H1 (cell line): ENCODE measurements around the gene SRSF9. TPM values are rescaled to one million over a fixed set of nuclear protein-coding genes. Genes with fewer than 3 reads are reported as not detected.

Source experiments
- CBX5 ChIP-seq: fragments of 300-800, 300-1000 bp; sonication (generic); IDR thresholded peaks from 2 replicates; pipeline ENCODE4 v1.7.1; 2016; ENCODE audit warnings: antibody characterized with exemption, low read length, low read depth
- CBX8 ChIP-seq: fragments of 300-800, 300-1000 bp; sonication (generic); IDR thresholded peaks from 2 replicates; pipeline ENCODE4 v1.7.1; 2016; ENCODE audit warnings: low read depth, low read length, borderline replicate concordance
- GABPA ChIP-seq: IDR thresholded peaks from 2 replicates; pipeline ENCODE4 v1.6.1; 2011; ENCODE audit warnings: mild to moderate bottlenecking, low read length, moderate library complexity, borderline replicate concordance; ENCODE audit not compliant: insufficient read depth
- POU5F1 ChIP-seq: IDR thresholded peaks from 2 replicates; pipeline ENCODE4 v1.6.1; 2011; ENCODE audit warnings: low read depth, mild to moderate bottlenecking, low read length, moderate library complexity
- TEAD4 ChIP-seq: IDR thresholded peaks from 2 replicates; pipeline ENCODE4 v1.6.1; 2012; ENCODE audit warnings: low read depth, low read length, inconsistent platforms, mixed read lengths
- ZNF274 ChIP-seq: IDR thresholded peaks from 2 replicates; pipeline ENCODE4 v1.7.0; 2012; ENCODE audit warnings: low read length, borderline replicate concordance; ENCODE audit errors: extremely low read depth
- polyA plus RNA-seq, 7 experiments: library from polyadenylated mRNA; depleted of rRNA in 3 of 7; stranded (reverse) in 5 of 7; unstranded in 2 of 7; fragments of >200 nt in 5 of 7; fragments of 200-250 nt in 2 of 7; gene quantifications; 1 replicate in 5 of 7; 2 replicates in 1 of 7; 4 replicates in 1 of 7; pipeline versions ENCODE4 v1.2.1 to v1.2.3, GENCODE V29; 2011 to 2013; ENCODE audit warnings: missing spikeins in 2 of 7, mixed read lengths in 2 of 7
- total RNA-seq: library from RNA; stranded (reverse); fragmentation: NEBNext Ultra II Directional; extraction: Animal tissue kit (Norgen Biotek cat#: 25700); gene quantifications from 2 replicates; pipeline ENCODE4 v1.2.1, GENCODE V29; 2021
- TF ChIP-seq, protein P1 (sequence below): IDR thresholded peaks from 2 replicates; pipeline ENCODE4 v1.6.1; 2012; ENCODE audit warnings: inconsistent platforms

Gene SRSF9
- total and polyA plus RNA-seq, 2 of the 8 experiments (the other 6 are each of a cell fraction or from before 2014, with no cell fraction given), result 172 to 304 TPM

DNA sequence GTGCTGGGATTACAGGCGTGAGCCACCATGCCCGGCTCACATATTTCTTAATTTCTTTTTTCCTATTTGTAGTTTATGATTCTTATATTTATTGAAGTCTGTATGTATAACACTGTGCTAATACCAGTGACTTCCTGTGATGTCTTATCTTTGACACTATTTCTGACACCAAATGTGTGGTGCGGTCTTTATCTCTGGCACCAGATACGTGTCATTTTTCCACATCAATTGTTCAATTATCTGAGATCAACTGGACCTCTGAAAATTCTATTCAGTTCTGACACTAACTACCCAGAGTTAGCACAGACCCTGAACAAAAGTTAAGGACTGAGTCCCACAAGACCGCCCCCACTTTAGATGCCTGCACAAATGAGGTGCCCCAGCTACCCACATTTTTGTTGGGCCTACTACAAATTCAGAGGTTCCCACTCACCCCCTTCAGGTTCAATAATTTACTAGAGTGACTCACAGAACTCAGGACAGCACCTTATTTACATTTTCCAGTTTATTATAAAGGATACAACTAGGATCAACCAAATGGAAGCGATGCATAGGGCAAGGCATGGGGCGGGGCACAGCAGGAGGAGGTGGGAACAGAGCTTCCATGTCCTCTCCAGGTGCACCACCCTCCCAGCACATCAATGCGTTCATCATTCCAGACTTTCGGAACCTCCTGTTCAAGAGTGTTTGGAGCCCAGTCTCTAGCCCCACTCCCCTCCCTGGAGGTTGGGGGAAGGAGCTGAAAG lies 11.6 kb upstream of the SRSF9 start (continued):
- TF ChIP-seq, protein P1, sequence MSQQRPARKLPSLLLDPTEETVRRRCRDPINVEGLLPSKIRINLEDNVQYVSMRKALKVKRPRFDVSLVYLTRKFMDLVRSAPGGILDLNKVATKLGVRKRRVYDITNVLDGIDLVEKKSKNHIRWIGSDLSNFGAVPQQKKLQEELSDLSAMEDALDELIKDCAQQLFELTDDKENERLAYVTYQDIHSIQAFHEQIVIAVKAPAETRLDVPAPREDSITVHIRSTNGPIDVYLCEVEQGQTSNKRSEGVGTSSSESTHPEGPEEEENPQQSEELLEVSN, result no peak
- no peak for TF ChIP-seq CBX8
- no peak for TF ChIP-seq CBX5
- no peak for TF ChIP-seq TEAD4
- TF ChIP-seq POU5F1, result no peak
- no peak for TF ChIP-seq GABPA
- TF ChIP-seq ZNF274, result no peak
- TF ChIP-seq, all 59 proteins: peak for 0
